PFSK-1 (cell line): Measurements from ENCODE around the gene NOVA2.

ENCODE experiments used
- POLR2AphosphoS5 ChIP-seq: IDR thresholded peaks from 2 replicates; pipeline ENCODE4 v1.6.1; 2012; ENCODE audit warnings: low read depth, mild to moderate bottlenecking, control low read depth, low read length, moderate library complexity
- REST ChIP-seq, 2 experiments: IDR thresholded peaks; 2 replicates each; pipeline versions ENCODE4 v1.6.1 to v1.8.0; 2011 to 2012; ENCODE audit warnings: low read depth in 2 of 2, low read length in 2 of 2, control low read depth in 1 of 2, inconsistent platforms in 1 of 2, mild to moderate bottlenecking in 1 of 2, moderate library complexity in 1 of 2; ENCODE audit not compliant: insufficient read depth in 1 of 2
- SIN3A ChIP-seq: IDR thresholded peaks from 2 replicates; pipeline ENCODE4 v1.6.1; 2012; ENCODE audit warnings: mild to moderate bottlenecking, low read length, moderate library complexity, borderline replicate concordance; ENCODE audit not compliant: insufficient read depth
- TAF1 ChIP-seq: IDR thresholded peaks from 2 replicates; pipeline ENCODE4 v1.6.1; 2012; ENCODE audit warnings: low read length, control low read depth, borderline replicate concordance; ENCODE audit not compliant: insufficient read depth

DNA sequence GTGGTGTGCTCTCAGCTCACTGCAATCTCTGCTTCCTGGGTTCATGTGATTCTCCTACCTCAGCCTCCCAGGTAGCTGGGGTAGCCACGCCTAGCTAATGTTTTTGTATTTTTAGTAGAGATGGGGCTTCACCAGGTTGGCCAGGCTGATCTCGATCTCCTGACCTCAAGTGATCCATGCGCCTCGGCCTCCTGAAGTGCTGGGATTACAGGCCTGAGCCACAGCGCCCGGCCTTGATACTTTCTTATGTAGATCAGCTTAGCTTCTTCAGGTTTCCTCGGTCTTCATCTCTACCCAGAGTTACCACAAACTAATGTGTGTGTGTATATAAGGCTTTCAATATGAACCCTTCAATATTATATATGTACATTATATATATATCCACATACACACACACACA, 11.7 kb upstream of the NOVA2 start:
- TF ChIP-seq REST (IDR thresholded peaks at IDR 0.05; ENCODE audit: insufficient read depth in 1 of 2, low read depth in 2 of 2, low read length in 2 of 2) (no peak), POLR2AphosphoS5 (no peak), SIN3A (no peak), TAF1 (no peak)
